AG09309 (cell line): ENCODE results near the gene GGA3.
A peak's percentile ranks its signal among the peaks of the same experiment; 100 is the strongest.
"Not testable (repeated sequence)": the region's sequence is repeated elsewhere in the genome, so short reads cannot be mapped to it uniquely, and the experiment has no call there.

Experiments used
- DNase-seq: peaks from one replicate; pipeline ENCODE4 v3.0.0-alpha.2; 2010; ENCODE audit warnings: low read depth
- H3K4me3 ChIP-seq: 2 replicates; pipeline ENCODE4 v1.5.1; 2011; ENCODE audit warnings: mild to moderate bottlenecking, low read depth, low read length, moderate library complexity; ENCODE audit not compliant: control insufficient read depth
- CTCF ChIP-seq: IDR thresholded peaks from 2 replicates; pipeline ENCODE4 v1.5.1; 2011; ENCODE audit warnings: mild to moderate bottlenecking, low read depth, low read length, inconsistent platforms; ENCODE audit not compliant: insufficient read depth, control insufficient read depth; ENCODE audit errors: missing control alignments

GGA3 gene

GRCh38 chr17:75209061-75209460 is 52.3 kb downstream of the GGA3 start:
- no peak overlapping the region for H3K4me3 ChIP-seq
- no peak for TF ChIP-seq CTCF
- DNase-seq = no peak

- TF ChIP-seq CTCF = no peak
Measured at GRCh38 chr17:75208161-75208560, 53.2 kb downstream of the GGA3 start.

GRCh38 chr17:75207760-75208159 is 53.6 kb downstream of the GGA3 start:
- TF ChIP-seq CTCF = no peak
- no peak overlapping the region for H3K4me3 ChIP-seq
- no peak for DNase-seq

More at GRCh38 chr17:75208161-75208560, 53.2 kb downstream of the GGA3 start:
- DNase-seq = no peak
- H3K4me3 ChIP-seq = no peak overlapping the region

- DNase-seq = not testable (repeated sequence)
- peak overlapping the region; percentile 96 for H3K4me3 ChIP-seq
Measured at GRCh38 chr17:75207050-75207407, 54.4 kb downstream of the GGA3 start.

GRCh38 chr17:75205793-75206163 is 55.6 kb downstream of the GGA3 start:
- peak overlapping the region; percentile 96 for H3K4me3 ChIP-seq
- DNase-seq = no peak
- no peak for TF ChIP-seq CTCF

GRCh38 chr17:75205037-75205792 is 56.2 kb downstream of the GGA3 start, which contains the start of gene NUP85:
TSS of gene NUP85 (plus strand) at chr17:75205679. CDS start at chr17:75205762, 83 bp downstream.
- no peak for TF ChIP-seq CTCF
- DNase-seq = peak; percentile 61
- peak within 1 kb of the TSS; percentile 96 for H3K4me3 ChIP-seq

- DNase-seq = no peak
- H3K4me3 ChIP-seq = no peak overlapping the region
- no peak for TF ChIP-seq CTCF
Measured at GRCh38 chr17:75199886-75200618, 61.4 kb downstream of the GGA3 start.
